Measurements from ENCODE around the gene ZIK1.

DNA sequence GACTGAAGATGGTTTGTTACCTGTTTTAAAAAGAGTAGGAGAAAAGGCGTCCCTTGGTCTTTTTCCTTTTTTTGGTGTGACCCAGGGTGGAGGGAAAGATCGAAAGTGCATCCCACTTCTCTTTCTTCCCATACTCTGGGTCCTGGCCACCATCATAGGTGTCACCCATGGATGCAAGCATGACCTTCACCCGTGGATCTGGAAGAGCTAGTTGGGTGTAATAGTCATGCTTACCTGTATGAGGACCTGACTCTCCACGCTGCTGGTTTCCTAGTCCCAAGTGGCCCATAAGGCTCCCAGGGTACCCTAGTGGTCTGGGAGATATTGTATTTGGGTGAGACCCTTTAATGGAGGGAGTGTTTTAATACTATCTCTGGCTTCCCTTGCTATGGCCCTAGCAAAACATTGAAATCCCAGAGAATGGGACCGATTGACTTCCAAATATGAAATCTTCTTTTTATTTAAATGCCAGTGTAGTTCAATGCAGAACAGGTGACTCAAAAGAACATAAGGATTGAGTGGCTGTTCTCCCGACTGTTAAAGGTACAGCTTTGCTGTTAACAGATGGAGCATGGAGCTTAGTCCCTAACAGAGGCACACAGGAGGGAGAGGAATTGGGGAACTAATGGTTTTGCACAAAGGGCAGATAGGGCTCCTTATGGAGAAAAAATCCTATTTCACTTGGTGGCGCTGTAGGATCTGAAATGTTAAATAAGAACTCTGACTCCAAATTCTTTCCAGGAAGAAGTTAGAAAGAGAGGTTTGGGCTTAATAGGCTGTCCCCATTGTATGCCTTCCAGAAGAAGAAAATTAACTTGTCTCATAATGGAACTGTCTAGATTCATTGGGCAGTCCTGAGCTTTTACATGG lies 17.3 kb upstream of the ZIK1 start:
- TF ChIP-seq, protein P1, sequence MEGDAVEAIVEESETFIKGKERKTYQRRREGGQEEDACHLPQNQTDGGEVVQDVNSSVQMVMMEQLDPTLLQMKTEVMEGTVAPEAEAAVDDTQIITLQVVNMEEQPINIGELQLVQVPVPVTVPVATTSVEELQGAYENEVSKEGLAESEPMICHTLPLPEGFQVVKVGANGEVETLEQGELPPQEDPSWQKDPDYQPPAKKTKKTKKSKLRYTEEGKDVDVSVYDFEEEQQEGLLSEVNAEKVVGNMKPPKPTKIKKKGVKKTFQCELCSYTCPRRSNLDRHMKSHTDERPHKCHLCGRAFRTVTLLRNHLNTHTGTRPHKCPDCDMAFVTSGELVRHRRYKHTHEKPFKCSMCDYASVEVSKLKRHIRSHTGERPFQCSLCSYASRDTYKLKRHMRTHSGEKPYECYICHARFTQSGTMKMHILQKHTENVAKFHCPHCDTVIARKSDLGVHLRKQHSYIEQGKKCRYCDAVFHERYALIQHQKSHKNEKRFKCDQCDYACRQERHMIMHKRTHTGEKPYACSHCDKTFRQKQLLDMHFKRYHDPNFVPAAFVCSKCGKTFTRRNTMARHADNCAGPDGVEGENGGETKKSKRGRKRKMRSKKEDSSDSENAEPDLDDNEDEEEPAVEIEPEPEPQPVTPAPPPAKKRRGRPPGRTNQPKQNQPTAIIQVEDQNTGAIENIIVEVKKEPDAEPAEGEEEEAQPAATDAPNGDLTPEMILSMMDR (conservative IDR thresholded peaks at IDR 0.05; ENCODE audit: low read depth, low read length): no peak
- TF ChIP-seq SMC3 (IDR thresholded peaks at IDR 0.05; ENCODE audit: low read depth, low read length): no peak
- no peak for TF ChIP-seq RAD21 (IDR thresholded peaks at IDR 0.05; ENCODE audit: low read length)
- TF ChIP-seq POLR2A (IDR thresholded peaks at IDR 0.05; ENCODE audit: low read depth, low read length): no peak

Data from IMR-90 (cell line).